Skin epidermis (tissue), 12 donors: ENCODE measurements around the gene INTS1.

Experiments used
- H3K27ac ChIP-seq, 21 experiments: fragments of 200-600 bp; sonication (generic) in 11 of 21; one replicate each; pipeline ENCODE4 v1.5.0; 2020; ENCODE audit warnings: mild to moderate bottlenecking in 3 of 21, inconsistent platforms in 2 of 21, moderate library complexity in 2 of 21
- H3K4me3 ChIP-seq, 7 experiments: fragments of 200-600 bp; sonication (generic) in 2 of 7; one replicate each; pipeline ENCODE4 v1.5.0; 2020; ENCODE audit warnings: inconsistent platforms in 2 of 7, mild to moderate bottlenecking in 2 of 7, moderate library complexity in 1 of 7

INTS1 gene

GRCh38 chr7:1496531-1497292 lies 7.5 kb downstream of the INTS1 start:
- Histone ChIP-seq H3K4me3 (no peak overlapping the region), H3K27ac (no peak overlapping the region)

- no peak overlapping the region for H3K27ac ChIP-seq
Measured at GRCh38 chr7:1495564-1496242, 8.5 kb downstream of the INTS1 start.

GRCh38 chr7:1494866-1495563 lies 9.2 kb downstream of the INTS1 start:
- H3K4me3 ChIP-seq = no peak overlapping the region

More at GRCh38 chr7:1495564-1496242, 8.5 kb downstream of the INTS1 start:
- H3K4me3 ChIP-seq = no peak overlapping the region

GRCh38 chr7:1494447-1494846 lies 9.7 kb downstream of the INTS1 start:
- Histone ChIP-seq H3K27ac (no peak overlapping the region), H3K4me3 (no peak overlapping the region)

More at GRCh38 chr7:1494866-1495563, 9.2 kb downstream of the INTS1 start:
- no peak overlapping the region for H3K27ac ChIP-seq

GRCh38 chr7:1493571-1493970 lies 10.6 kb downstream of the INTS1 start:
- Histone ChIP-seq H3K27ac (no peak overlapping the region), H3K4me3 (no peak overlapping the region)

- Histone ChIP-seq H3K4me3 (no peak overlapping the region), H3K27ac (no peak overlapping the region)
Measured at GRCh38 chr7:1493129-1493528, 11.1 kb downstream of the INTS1 start.

- Histone ChIP-seq H3K27ac (no peak overlapping the region), H3K4me3 (no peak overlapping the region)
Measured at GRCh38 chr7:1492640-1493039, 11.5 kb downstream of the INTS1 start.

- Histone ChIP-seq H3K27ac (no peak overlapping the region), H3K4me3 (no peak overlapping the region)
Measured at GRCh38 chr7:1492221-1492620, 12.0 kb downstream of the INTS1 start.

GRCh38 chr7:1490837-1491236 lies 13.4 kb downstream of the INTS1 start:
- no peak overlapping the region for H3K27ac ChIP-seq
- no peak overlapping the region for H3K4me3 ChIP-seq

GRCh38 chr7:1489336-1489735 lies 14.9 kb downstream of the INTS1 start:
- H3K27ac ChIP-seq = no peak overlapping the region
- H3K4me3 ChIP-seq = no peak overlapping the region

- Histone ChIP-seq H3K4me3 (no peak overlapping the region), H3K27ac (no peak overlapping the region)
Measured at GRCh38 chr7:1488016-1488415, 16.2 kb downstream of the INTS1 start.

GRCh38 chr7:1487466-1487865 lies 16.7 kb downstream of the INTS1 start:
- Histone ChIP-seq H3K4me3 (no peak overlapping the region), H3K27ac (no peak overlapping the region)

- no peak overlapping the region for H3K4me3 ChIP-seq
- no peak overlapping the region for H3K27ac ChIP-seq
Measured at GRCh38 chr7:1486571-1486970, 17.6 kb downstream of the INTS1 start.

GRCh38 chr7:1485156-1485555 lies 19.0 kb downstream of the INTS1 start:
- Histone ChIP-seq H3K4me3 (no peak overlapping the region), H3K27ac (no peak overlapping the region)

- no peak overlapping the region for H3K4me3 ChIP-seq
- no peak overlapping the region for H3K27ac ChIP-seq
Measured at GRCh38 chr7:1484569-1484968, 19.6 kb downstream of the INTS1 start.

GRCh38 chr7:1483536-1484505 lies 20.4 kb downstream of the INTS1 start:
- no peak overlapping the region for H3K4me3 ChIP-seq
- no peak overlapping the region for H3K27ac ChIP-seq

- Histone ChIP-seq H3K27ac (no peak overlapping the region), H3K4me3 (no peak overlapping the region)
Measured at GRCh38 chr7:1483079-1483478, 21.1 kb downstream of the INTS1 start.

GRCh38 chr7:1481300-1481699 lies 22.9 kb downstream of the INTS1 start:
- H3K4me3 ChIP-seq = no peak overlapping the region
- no peak overlapping the region for H3K27ac ChIP-seq

- Histone ChIP-seq H3K27ac (no peak overlapping the region), H3K4me3 (no peak overlapping the region)
Measured at GRCh38 chr7:1480670-1481069, 23.5 kb downstream of the INTS1 start.

GRCh38 chr7:1479287-1479686 lies 24.9 kb downstream of the INTS1 start:
- Histone ChIP-seq H3K27ac (no peak overlapping the region), H3K4me3 (no peak overlapping the region)
